NCI-H2171 (cell line): Measurements from ENCODE around the gene SHISA5.
"Not testable (repeated sequence)": the region's sequence is repeated elsewhere in the genome, so short reads cannot be mapped to it uniquely, and the experiment has no call there.

Source experiments
- DNase-seq: peaks from one replicate; lab custom pipeline; 2025; lab: John Stamatoyannopoulos, UW

The SHISA5 gene

DNA sequence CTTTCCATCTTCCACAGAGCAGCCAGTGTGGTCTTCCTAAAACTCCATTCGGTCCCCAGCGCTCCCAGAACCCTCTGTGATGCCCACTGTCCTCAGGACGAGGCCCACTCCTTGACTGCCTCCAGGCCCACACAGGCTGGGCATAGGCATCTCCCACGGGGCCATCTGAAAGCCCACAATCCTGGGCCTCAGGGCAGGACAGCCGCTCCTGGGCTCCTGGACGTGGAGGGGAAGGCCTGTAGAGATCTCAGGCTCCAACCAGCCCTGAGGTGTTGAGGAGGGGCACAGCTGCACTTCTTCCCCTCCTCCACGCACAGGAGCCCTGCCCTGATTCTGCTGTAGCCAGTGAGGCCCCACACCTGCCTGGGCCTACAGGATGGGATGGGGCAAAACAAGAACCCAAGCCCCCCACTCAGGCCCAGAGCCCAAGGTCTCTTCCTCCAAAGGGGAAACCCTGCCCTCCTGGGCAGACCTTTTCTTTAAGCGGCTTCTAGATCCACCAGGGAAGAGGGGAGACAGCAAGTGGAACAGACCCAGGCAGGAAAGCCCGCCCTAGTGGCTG, 25.9 kb downstream of the SHISA5 start:
- DNase-seq, result no peak

DNA sequence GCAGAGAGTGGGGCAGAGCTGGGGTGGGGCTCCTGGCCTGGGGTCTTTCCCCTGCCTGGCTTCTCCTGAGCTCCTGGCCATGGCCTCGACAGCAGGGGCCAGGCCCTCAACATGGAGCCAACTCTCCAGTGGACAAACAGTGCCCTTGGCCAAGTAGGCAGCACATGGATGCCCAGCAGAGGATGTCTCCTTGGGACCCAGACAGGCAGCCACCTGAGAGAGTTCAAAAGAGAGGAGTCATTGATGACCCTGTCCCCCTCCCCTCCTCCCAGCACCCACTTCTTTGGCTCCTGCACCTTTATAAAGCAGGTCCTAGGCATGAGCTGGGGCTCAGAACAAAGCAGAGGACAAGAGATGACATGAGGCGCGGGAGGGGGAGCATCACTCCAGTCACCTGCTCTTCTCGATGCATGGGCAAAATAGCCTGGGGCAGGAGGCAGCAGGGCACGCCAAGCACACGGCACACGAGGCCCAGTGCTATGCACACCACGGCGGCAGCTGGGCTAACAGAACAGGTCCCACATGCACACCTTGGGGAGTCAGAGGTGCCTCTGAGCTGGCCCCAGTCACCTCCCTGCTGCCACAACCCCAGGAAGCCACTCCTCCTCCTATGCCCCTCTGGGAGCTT, 27.4 kb downstream of the SHISA5 start:
- DNase-seq, result no peak

DNA sequence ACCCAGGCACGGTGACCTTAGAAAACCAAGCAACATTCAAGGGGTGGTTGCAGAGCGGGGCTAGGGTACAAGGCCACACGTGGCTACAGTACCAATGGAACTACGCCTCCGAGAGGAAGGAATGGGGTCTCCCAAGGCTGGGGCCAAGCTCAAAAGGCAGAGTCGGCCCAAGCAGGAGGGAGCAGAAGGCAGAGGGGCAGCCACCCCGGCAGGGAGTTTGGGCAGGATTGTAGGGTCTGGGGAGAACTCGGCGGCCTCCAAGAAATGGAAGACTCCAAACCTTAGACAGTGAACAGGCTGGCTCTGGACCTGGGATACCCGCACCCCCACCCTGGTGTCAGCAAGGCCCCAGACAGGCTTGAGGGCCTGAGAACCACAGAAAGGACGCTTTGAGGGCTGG, 28.8 kb downstream of the SHISA5 start:
- DNase-seq, result no peak

DNA sequence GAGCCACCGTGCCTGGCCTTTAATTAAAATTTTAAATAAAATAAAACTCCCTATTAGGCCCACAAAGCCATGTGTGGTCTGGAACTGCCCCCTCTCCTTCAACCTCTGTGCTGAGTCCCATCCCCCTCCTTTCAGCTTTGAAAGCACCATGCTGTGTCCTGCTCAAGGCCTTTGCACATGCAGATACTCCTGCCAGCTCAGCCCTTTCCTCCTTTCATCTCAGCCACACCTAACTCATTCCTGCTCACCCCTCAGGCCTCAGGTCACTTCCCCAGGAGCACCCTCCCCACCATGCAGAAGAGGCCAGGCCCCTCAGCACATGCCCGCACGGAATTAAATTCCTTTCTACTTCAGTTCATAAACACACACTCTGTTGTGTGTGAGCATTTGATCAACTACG, 29.4 kb downstream of the SHISA5 start:
- no peak for DNase-seq

DNA sequence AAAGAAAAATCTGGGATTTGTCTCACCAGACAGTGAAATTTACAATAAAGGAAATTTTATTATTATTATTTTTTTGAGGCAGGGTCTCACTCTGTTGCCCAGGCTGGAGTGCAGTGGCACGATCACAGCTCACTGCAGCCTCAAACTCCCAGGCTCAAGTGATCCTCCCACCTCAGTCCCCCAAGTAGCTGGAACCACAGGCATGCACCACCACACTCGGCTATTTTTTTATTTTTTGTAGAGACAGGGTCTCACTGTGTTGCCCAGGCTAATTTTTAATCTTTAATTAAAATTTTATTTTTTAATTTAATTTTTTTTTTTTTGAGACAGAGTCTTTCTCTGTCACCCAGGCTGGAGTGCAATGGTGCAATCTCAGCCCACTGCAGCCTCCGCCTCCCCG, 29.9 kb downstream of the SHISA5 start:
- not testable (repeated sequence) for DNase-seq

DNA sequence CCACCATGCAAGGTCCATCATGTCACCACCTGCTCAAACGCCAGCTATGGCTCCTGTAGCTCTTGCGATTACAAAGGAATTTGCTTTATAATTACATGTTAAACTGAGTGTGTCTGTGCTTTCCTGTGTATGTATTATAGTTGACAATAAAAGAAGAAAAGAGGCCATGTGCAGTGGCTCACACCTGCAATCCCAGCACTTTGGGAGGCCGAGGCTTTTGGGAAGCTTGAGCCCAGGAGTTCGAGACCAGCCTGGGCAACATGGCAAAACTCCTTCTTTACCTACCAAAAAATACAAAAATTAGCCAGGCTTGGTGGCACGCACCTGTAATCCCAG, 30.4 kb downstream of the SHISA5 start:
- DNase-seq, result no peak

DNA sequence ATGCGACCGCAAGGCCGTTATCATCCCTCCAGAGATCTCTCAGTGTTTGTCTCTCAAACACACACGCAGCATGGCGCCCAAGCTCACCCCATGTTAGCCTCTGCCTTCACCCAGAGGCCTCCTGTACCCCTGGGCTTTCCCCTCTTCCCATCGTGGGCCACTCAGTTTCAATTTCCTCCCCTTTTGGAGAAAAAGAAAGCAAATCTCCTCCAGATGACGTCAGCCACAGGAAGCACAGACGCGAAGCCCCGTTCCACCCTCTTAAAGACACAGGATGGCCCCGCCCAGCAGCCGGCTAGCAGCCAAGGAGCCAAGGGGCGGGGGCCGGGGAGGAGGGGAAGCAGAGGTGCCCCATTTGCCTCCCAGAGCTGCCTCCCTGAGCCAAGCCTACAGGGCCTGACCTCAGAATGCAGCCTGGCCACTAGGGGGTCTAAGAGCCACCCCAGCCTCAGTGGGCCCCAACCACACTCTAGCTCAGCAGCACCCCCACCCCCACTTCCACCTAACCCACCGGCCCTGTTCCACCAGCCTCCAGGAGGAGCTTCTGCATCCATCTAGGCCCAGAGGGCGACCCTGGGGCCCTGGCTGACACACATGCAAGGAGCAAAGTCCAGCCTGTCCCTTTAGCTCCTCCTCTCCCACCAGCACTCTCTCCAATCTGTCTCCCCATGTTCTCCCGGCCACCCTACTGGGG, 30.9 kb downstream of the SHISA5 start:
- DNase-seq, result peak; percentile 71

DNA sequence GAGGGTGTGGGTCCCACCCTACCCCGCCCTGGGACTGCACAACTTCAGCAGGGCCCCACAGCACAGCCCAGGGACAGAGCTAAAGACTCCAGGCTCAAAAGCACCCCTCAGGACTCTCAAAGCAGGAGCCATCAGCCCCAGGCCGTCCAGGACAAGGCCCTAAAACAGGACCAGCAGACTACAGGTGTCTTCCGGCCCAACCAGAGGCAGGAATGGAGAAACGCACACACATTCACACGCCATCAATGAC, 31.4 kb downstream of the SHISA5 start:
- no peak for DNase-seq

DNA sequence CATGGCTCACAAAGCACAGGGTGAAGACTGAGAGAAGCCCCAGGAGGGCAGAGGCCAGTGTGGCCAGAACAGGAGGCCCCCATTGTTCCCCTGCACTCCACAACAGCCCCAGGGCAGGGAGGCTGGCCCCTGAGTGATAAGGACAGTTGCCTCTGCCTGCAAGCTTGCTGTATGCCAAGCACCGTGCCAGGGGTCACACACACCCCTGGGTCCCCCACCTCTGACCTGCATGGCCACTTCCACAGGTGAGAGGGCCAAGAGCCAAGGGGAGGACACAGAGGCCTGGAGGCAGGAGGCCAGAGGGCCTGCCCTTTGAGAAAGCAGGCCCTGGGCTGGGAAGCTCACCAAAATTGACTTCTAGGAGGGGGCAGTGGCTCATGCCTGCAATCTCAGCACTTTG, 33.7 kb downstream of the SHISA5 start:
- no peak for DNase-seq

DNA sequence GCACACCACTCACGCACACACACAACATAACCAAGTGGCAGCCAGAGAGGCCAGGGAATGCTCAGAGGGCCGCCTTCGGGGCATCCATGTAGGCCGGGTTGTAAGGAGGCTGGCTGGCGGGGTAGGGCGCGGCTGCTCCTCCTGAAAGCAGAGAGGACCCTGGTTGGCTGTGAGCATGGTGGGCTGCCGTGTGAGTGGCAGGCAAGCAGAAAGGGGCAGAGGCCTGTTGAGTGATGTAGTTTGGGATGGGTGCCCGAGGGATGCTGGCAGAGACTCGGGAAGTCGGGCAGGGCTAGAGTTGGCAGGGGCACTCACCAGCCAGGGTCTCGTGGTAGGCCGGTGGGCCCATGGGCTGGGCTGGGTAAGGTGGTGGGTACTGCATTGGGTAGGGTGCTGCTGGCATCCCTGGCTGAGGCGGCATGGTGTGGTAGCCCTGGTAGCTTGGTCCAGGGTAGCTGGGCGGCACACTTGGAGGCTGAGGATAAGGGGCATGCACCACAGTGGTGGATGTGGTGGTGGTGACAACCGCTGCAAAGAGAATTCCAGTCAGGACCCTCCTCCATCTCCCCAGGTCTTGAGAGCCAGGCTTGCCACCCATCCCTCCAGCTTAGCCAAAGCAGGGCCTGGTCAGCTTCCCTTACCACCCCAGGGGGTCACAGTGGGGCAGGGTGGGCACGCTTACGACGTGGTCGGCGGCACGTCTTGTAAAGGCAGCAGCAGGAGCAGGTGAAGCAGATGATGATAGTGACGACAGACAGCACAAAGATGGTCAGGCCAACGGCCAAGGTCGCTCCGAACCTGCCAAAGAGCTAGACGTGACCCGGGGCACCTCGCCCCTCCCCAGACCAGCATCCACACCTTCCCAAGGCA, 34.7 kb downstream of the SHISA5 start:
- no peak for DNase-seq

DNA sequence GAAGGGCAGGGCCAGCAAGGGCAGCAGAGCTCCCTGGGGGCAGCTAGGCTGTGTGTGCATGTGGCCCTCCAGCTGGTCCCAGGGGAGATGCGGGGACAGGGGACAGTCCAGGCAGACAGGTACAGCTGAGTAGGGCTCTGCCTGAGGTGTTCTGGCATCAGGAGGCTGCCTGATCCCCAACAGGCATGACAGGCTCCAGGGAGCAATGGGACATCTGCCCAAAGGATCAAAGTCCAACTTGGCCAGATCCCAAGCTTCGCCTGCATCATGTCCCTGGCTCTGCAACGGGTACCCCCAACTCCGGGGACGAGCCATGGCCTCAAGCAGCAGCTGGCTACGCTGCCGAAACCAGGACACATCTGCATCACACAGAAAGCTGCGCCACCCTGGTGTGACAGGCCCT, 35.6 kb downstream of the SHISA5 start:
- DNase-seq, result no peak

DNA sequence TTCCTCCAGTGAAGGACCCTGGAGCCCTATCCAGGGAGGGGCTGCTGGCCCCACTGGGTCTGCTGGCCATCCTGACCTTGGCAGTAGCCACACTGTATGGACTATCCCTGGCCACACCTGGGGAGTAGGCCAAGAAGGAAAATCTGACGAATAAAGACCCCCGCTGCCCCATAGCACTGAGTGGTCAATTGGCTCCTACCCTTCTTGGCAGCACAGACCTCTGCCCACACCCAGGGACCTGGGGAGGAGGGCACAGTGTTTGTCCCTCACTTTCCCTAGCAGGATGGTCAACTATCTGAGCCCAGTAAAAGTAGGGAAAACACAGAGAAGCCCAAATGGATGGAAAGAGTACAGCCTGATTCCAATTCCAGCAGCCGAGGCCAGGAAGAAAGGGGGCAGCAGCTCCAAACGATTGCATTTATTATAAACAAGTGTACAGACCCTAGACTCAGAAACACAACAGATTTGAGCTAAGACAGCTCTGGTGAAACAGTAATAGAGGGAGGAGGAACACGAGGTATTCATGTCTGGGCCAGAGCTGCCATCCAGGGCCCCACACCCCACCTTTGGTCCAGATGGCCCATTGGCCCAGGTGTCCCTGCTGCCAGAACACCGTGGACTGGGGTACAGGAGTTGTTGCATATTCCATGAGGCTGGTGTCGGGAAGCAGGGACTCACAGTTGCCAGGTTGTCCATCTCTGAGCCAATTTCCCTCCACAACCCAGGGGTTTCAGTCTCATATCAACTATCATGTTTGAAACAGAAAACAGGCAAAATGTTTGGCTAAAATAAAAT, 36.3 kb downstream of the SHISA5 start:
- no peak for DNase-seq

DNA sequence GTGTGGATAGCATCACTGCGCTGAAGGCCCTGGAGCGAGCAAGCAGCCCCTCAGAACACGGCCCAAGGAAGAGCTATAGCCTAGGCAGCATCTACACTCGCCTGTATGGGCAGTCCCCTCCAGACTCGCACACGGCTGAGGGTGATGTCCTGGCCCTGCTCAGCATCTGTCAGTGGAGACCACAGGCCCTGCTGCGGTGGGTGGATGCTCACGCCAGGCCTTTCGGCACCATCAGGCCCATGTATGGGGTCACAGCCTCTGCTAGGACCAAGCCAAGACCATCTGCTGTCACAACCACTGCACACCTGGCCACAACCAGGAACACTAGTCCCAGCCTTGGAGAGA, 36.9 kb downstream of the SHISA5 start:
- no peak for DNase-seq

DNA sequence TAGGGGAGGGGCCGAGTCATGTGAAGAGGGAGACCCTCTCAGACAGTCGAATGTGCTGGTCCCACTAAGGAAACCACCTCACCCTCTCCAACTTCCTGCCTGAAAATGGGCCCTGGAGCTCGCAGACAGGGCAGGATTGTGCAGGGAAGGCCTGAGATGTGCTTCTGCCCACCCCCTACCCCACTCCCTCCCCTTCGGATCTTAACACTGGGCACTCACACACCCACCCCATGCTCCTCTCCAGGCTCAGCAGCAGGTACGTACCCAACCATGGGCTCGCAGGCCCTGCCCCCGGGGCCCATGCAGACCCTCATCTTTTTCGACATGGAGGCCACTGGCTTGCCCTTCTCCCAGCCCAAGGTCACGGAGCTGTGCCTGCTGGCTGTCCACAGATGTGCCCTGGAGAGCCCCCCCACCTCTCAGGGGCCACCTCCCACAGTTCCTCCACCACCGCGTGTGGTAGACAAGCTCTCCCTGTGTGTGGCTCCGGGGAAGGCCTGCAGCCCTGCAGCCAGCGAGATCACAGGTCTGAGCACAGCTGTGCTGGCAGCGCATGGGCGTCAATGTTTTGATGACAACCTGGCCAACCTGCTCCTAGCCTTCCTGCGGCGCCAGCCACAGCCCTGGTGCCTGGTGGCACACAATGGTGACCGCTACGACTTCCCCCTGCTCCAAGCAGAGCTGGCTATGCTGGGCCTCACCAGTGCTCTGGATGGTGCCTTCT, 37.4 kb downstream of the SHISA5 start:
- no peak for DNase-seq

DNA sequence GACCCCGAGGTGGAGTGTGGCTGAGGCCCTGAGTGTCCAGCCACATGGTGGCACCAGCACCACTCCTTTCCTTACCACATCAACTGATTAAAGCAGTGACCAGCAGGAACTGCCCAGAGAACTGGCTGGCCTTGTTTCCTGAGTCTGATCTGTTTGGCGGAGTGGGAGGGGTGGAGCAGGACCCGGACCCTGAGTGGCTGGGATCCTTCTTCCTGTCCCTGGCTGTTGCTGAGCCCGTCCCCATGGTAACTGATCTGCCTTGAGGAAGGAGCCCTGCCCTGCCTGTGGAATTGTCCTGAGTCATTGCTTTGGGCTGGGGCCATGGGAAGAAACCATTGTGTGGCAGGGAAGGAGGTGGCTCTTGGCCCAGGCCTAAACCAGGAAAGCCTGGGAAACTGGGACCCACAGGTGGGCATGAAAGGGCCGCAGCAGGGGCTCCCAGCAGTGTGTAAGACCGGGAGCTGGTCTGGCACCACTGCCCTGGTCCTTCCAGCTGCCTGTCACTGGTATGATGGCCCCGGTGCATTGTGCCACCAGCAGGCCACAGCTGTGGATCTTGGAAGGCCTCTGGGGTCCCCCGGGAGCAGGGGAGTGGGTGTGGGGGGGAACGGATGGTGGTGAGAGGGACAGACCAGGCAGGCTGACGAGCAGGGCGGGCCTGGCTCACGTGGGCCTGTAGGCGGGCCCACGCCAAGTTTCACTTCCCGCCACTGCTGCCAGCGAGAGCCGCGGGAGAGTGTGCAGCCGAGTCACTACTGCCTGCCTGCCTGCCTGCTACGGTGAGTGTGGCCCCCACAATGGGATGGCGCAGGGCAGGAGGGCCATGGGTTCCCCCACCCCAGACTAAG, 38.2 kb downstream of the SHISA5 start:
- no peak for DNase-seq

DNA sequence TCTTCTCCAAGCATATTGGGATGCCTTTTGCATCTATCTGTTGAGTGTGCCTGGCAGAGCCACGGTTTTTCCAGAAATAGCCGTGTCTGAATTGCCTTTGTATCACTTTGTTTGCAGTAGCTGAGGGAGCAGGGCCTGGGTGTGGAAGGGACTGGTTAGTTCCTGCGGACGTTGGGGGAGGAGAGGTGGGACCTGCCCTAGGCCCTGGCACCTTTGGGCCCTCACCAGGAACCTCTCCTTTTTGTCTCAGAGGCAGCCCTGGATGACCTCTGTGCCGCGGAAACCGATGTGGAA, 38.8 kb downstream of the SHISA5 start:
- no peak for DNase-seq

DNA sequence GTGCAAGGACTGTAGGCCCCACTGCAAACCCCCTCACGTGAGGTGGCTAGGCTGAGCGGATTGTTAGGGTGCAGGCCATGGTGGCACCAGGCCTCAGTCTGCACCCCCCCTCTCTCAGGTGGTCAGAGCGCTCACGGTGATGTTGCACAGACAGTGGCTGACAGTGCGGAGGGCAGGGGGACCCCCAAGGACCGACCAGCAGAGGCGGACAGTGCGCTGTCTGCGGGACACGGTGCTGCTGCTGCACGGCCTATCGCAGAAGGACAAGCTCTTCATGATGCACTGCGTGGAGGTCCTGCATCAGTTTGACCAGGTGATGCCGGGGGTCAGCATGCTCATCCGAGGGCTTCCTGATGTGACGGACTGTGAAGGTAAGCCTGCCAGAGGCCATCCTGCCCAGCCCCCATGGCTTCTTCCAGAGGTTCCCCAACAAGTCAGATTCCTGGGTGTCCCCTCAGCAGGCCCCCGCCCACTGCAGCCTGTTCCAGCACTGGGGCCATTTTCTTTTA, 39.2 kb downstream of the SHISA5 start:
- DNase-seq, result no peak

DNA sequence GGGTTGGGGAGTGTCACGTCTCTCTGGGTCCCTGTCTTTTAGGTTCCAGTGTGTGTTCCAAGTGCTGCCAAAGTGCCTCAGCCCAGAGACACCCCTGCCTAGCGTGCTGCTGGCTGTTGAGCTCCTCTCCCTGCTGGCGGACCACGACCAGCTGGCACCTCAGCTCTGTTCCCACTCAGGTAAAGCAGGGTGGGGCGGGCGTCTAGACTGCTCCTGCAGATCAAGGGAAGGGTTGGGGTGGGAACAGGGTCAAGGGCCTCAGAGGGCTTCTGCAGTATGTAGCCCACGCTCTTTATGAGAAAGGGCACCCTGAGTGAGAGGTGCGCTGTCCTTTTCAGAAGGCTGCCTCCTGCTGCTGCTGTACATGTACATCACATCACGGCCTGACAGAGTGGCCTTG, 40.3 kb downstream of the SHISA5 start:
- no peak for DNase-seq

DNA sequence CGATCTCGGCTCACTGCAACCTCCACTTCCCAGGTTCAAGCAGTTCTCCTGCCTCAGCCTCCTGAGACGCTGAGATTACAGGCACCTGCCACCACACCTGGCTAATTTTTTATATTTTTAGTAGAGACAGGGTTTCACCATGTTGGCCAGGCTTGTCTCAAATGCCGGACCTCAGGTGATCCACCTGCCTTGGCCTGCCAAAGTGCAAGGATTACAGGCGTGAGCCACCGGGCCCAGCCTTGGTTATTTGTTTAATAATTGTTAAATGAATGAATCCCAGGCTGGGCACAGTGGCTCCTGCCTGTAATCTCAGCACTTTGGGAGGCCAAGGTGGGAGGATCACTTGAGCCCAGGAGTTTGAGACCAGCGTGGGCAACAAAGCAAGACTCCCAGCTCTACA, 42.2 kb downstream of the SHISA5 start:
- not testable (repeated sequence) for DNase-seq

DNA sequence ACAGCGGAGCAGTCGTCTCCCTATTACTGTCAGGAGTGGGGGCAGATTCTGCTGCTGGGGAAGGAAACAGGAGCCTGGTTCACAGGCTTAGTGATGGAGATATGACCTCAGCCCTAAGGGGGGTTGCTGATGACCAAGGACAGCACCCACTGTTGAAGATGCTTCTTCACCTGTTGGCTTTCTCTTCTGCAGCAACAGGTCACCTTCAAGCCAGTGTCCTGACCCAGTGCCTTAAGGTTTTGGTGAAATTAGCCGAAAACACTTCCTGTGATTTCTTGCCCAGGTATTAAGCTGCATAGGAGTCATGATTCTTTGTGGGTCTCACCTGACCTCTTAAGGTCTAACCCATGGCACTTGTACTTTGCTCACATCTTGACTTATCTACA, 43.5 kb downstream of the SHISA5 start:
- DNase-seq, result no peak
